ENCODE results near the gene CLDN6.

- TF ChIP-seq CTCF (IDR thresholded peaks at IDR 0.05; ENCODE audit: low read depth, low read length), result no peak
- no peak for TF ChIP-seq EZH2phosphoT487 (IDR thresholded peaks at IDR 0.05; ENCODE audit: low read depth)
Measured at GRCh38 chr16:3038896-3039295, 20.9 kb upstream of the CLDN6 start.

All from OCI-LY3 (cell line).